HG02884 (cell line): ENCODE results near the gene SLC34A3.
"Not testable (repeated sequence)": the region's sequence is repeated elsewhere in the genome, so short reads cannot be mapped to it uniquely, and the experiment has no call there.

Experiments
- ATAC-seq: cut with Tn5 transposase; IDR thresholded peaks from one replicate; pipeline ENCODE4 v1.9.1; 2021; ENCODE audit warnings: mild to moderate bottlenecking, moderate library complexity; ENCODE audit not compliant: unreplicated experiment

The SLC34A3 gene

DNA sequence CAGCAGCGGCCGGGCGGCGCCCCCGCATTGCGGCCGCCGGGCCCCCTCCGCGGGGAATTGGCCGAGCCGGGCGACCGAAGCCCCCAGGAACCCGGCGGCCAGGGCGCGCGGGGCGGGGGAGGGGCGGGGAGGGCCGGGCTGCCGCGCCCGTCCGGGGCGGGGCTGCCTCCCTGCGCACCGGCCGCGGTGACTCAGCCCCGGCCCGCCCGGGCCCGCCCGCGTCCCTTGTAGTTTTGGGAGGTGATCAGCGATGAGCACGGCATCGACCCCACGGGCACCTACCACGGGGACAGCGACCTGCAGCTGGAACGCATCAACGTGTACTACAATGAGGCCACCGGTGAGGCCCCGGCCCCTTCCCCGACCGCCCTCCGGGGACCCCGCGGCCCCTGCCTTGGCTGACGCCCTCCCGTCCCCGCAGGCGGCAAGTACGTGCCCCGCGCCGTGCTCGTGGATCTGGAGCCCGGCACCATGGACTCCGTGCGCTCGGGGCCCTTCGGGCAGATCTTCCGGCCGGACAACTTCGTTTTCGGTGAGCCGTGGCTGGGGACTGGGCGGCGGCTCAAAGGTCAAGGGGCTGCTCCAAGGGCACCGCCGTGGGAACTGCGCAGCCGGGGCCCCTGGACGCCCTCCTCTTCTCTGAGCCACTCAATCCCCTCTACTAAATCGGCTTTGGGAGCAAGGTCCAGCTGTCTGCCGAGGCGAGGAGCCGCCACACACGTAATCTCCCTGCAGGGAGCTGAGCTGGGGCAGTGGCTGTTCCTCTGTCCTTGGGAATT, 11.0 kb downstream of the SLC34A3 start:
- ATAC-seq, result no peak

DNA sequence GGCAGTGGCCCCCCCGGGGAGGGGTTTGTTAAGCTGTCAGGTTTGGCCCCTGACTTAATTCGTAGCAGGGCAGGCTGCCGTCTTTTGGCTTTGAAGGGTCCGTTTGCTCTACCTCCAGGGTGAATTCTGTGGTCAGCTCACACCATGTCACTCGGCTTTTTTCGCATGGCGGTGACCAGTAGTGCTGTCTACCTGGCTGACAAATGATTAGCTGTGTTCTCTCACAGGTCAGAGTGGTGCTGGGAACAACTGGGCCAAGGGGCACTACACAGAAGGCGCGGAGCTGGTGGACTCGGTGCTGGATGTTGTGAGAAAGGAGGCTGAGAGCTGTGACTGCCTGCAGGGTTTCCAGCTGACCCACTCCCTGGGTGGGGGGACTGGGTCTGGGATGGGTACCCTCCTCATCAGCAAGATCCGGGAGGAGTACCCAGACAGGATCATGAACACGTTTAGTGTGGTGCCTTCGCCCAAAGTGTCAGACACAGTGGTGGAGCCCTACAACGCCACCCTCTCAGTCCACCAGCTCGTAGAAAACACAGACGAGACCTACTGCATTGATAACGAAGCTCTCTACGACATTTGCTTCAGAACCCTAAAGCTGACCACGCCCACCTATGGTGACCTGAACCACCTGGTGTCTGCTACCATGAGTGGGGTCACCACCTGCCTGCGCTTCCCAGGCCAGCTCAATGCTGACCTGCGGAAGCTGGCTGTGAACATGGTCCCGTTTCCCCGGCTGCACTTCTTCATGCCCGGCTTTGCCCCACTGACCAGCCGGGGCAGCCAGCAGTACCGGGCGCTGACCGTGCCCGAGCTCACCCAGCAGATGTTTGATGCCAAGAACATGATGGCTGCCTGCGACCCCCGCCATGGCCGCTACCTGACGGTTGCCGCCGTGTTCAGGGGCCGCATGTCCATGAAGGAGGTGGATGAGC, 11.8 kb downstream of the SLC34A3 start:
- no peak for ATAC-seq

DNA sequence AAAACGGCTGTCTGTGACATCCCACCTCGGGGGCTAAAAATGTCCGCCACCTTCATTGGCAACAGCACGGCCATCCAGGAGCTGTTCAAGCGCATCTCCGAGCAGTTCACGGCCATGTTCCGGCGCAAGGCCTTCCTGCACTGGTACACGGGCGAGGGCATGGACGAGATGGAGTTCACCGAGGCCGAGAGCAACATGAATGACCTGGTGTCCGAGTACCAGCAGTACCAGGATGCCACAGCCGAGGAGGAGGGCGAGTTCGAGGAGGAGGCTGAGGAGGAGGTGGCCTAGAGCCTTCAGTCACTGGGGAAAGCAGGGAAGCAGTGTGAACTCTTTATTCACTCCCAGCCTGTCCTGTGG, 12.5 kb downstream of the SLC34A3 start:
- ATAC-seq, result not testable (repeated sequence)

DNA sequence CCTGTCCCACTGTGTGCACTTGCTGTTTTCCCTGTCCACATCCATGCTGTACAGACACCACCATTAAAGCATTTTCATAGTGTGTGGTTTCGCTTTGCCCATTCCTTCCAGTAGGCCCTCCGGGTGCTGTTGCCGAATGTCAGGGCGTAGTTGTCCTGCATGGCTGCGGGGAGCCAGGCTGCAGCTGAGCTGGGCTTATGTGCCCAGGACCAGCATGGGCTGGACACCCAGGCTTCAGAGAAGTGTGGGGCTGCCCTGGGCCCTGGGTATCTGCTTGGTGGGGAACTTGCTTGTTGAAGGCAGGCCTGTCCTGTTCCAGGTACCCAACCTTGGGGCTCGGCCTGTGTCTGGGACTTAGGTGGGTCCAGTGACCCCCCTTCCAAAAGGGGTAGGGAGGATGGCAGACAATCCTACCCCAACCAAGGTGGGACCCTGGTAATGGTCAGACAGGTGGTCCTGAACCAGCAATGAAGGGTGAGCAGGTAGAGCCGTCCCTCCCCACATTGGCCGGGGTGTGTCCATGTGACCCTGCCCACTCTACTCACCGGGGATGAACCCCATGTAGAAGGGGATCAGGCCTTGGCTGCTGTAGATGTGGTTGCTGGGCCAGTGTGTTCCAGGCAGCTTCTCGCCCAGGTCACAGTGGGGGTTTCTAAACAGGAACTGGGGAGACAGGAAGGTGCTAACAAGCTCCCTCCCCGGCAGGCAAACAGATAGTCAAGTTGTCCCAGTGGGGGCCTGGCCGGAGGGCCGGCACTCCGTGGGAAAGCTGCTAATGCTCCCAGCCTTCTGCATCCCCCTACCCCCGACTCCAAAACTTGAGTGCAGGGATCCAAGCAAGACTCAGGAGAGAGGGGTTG, 13.2 kb downstream of the SLC34A3 start:
- ATAC-seq, result no peak

DNA sequence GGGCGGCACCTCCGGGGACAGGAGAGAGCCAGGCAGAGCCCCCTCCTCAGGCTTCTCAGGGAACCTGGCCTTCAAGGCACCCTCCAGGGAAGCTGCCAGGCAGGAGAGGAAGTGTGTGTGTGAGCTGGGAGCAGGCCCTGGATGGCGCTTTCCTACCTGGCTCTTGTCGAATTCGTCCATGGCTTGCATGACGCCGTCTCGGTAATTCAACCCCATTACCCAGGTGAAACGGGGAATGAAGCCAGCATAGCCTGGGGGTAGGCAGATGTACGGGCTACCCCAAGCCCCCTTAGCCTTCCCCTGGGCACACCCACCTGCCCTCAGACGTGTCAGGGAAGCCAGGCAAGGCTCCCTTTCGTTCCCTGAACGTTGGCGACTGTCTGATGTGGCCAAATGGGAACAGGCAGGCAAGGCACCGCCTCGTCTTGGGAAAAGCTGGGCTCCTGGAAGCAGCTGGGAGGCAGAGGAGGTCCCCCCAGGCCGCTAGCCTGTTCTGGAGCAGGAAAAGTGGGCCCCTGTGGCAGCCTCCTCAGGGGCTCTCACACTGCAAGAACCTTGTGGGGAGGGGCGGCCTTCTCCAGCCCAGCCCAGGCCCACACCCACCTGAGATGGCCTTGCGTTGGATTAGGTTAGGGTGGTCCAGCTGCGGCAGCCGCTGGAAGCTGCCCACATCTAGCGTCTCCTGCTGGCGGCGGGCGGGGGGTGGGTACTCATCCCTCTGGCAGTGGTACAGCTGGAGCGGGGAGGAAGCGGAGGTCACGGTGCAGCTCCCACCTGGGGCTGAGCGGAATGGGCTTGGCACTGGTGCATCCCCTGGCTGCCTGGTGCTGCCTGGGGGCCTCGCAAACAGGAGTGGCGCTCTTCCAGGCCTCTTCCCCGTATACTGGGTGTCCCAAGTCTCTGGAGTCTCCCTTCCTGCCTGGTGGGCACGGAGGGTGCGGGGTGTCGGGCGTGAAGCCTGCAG, 14.1 kb downstream of the SLC34A3 start:
- no peak for ATAC-seq

DNA sequence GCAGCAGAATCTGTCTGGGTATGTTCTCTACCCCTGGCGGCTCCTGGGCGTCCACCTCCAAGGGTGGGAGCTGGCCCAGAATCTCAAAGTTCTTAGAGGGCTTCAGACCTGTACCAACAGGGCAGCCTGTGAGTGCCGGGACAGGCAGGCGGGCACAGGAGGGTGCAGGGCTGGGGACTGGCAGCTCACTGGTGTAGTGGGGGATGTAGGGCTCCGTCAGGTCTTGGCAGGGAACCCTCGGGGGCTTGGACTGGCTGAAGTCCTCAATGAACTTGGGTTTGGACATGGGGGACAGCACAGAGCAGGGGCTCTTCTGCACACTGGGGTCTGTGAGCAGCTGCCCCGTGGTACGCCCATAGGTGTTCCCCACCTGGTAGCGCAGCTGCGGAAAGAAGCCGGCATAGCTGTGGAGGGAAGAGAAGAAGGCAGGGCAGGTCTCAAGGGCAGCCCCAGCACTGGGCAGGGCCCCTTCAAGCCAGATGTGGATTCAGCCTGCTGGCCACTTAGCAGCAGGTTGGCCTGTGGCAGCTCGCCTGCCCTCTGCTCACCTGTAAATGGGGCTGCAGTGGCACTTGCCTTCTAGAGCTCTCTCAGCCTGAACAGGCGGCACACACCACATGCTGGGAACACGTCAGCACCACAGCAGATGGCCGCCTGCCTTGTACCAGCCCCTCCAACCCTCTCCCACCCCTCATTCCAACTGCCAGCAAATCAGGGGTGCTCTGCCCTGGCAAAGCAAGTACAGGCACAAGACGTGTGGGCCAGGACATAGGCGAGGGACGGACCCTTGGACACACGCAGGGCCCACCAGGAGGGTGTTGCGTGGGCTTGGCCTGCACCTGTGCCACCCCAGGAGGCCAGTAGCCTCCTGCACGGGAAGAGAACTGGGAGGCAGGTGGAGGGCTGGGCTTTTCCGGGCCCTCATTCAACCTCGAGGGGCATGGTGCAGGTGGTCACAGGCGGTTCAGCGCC, 15.0 kb downstream of the SLC34A3 start:
- ATAC-seq, result no peak

DNA sequence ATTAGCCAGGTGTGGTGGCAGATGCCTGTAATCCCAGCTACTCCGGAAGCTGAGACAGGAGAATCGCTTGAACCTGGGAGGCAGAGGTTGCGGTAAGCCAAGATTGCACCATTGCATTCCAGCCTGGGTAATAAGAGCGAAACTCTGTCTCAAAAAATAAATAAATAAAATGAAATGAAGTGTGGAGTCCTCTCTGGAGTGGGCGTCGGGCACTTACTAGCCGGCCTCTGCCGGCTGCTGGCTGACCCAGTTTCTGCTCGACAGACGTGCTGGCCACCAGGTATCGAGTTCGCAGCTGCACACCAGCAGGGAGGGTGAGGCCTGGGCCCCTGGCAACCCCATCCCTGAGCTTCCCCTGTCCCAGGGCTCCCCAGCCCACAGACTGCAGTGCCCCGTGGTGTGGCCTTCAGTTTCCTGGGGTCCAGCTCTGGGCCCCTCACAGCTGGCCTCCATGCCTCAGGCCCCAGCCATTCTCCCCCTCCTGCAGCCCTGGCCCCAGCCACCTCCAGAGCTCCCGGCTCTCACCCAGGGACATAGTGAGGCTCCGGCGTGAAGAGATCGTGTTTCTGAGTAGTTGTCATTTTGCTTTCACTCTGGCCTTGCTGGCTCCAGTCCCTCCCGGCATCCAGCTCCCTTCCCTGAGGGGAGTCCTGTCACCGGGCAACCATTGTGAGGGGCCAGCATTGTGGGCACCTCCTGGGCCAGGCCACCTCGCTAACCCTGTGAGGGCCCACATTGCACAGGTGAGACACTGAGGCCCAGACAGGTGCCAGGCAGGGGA, 16.6 kb downstream of the SLC34A3 start:
- no peak for ATAC-seq

DNA sequence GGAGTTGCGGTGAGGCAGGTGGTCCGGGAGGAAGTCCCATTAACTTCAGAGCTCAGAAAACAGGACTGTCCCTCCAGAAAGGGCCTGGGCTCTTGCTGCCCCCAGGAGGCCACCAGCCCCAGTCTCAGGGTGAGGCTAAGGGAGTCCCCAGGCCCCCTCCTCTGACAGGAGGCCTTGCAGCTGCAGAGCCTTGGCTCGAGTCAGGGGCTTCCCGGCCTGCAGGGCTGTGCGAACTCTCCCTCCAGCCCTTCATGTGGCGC, 17.1 kb downstream of the SLC34A3 start:
- ATAC-seq, result no peak

DNA sequence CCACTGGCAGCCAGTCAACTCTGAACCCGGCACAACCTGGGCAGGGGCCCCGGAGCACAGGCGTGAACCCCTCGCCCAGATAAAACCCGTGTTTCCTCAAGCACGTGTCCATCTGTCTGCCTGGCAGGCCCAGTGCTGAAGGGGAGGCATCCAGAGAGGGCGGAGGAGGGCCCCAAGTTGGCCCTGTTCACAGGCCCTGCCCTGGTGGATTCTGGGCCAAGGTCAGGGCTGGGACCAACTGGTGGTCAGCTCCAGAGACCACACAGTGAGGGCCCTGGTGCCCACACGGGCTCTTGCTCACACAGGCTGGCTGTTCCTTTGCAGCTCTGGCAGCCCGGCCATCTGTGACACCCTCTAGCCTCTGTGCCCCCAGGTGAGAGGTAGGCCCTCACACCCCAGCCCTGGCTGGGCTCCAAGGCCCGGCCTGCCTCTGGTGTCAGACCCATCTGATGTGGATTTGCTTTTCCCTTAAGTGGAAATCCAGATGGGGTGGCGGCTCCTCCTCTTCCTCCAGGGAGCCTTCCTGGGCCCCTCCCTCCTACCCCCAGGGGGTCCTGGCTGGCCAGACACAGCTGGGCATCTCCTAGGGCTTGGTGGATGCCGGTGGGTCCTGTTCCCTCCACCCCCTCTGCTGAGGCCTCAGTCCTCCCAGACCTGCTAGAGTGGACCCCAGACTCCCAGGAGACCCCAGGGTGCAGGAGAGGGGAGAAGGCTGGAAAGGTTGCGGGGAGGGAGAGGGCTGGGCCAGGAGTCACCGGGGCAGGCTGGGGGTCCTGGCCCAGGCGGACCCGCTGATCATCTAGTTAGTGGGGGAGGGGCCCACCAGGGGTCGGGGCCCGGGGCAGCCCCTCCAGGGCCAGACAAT, 19.9 kb downstream of the SLC34A3 start:
- no peak for ATAC-seq

DNA sequence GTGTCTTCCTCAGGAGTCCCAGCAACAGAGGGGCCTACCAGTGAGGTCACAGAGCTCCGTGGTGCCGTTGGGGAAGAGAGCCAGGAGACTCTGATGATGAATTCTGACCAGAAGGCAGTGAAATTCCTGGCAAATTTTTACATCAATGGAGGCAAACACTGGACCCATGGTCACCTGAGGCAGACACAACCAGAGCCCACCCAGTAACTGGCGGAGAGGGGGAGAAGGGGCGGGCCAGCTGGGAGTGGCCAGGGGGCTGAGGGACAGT, 20.4 kb downstream of the SLC34A3 start, which contains the start of gene STPG3:
TSS of gene STPG3 (plus strand) at position 93 of the 268 bp plus-strand sequence. CDS start at position 94, 1 bp downstream.
- no peak for ATAC-seq

DNA sequence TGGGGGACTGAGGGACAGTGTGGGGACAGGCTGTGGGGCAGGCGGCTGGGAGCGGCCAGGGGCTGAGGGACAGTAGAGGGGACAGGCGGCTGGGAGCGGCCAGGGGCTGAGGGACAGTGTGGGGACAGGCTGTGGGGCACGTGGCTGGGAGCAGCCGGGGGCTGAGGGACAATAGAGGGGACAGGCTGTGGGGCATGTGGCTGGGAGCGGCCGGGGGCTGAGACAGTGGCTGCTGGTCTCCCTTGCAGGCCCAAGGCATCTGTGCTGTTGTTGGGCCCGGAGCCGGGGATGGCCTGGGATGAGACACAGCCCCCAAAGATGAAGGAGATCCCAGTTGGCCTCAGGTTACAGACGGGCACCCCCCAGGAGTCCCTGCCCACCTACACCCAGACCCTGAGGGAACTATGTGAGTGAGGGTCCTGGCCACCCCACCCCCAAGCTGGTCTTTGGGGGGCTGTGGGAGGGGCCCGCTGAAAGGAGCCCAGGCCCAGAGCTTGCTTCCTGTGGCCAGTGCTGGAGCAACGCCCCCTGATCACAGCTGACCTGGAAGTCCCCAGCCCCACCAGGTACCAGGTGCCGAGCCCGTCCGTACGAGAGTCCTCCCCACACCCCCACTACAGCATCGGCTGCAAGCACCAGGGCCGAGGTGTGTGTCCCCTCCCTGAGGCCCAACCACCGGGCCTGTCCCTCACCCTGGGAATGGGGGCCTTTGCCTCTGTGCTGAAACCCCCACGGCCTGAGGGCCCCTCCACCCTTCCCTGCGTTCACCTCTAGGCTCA, 21.0 kb downstream of the SLC34A3 start:
- no peak for ATAC-seq

DNA sequence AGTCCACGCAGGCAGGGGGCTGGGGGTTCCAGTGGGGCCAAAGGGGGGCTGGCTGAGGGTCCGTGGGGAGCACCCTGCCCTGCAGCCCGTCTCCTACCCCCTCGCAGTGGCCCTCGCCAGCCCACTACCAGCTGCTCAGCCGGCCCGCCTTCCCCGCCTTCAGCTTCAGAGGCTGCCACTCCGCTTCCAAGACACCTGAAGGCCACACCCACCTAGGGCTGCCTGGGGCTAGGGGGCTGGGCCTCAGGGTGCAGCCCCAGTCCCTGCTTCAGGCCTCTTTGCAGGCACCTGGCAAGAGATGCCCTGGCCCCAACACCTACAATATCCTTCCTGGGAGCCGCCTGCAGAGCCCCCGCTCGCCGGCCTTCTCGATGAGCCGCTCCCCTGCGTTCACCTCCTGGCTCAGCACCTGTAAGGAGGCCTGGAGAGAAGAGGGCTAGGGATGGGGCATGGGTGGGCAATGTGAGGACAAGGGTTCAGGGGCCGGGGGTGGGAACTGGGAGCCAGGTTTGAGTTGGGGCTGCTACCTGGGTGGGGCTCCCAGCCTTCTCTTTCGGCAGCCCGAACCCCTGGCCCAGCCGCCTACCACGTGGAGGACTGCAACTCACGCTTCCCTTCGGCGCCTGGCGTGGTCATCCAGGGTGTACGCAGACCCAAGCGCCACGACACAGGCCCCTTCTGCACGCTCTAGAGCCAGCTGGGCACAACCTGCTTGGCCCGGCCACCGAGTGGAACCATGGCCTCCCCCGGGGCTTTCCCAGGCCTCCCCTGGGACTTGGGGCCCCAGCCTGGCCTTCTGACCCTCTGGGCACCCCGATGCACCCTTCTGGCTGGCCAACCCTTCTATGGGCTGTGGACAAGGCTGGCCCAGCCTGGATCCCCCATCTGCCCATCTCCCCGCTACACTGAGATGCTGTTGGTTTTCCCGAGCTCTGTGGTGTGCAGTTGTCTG, 22.1 kb downstream of the SLC34A3 start:
- no peak for ATAC-seq

DNA sequence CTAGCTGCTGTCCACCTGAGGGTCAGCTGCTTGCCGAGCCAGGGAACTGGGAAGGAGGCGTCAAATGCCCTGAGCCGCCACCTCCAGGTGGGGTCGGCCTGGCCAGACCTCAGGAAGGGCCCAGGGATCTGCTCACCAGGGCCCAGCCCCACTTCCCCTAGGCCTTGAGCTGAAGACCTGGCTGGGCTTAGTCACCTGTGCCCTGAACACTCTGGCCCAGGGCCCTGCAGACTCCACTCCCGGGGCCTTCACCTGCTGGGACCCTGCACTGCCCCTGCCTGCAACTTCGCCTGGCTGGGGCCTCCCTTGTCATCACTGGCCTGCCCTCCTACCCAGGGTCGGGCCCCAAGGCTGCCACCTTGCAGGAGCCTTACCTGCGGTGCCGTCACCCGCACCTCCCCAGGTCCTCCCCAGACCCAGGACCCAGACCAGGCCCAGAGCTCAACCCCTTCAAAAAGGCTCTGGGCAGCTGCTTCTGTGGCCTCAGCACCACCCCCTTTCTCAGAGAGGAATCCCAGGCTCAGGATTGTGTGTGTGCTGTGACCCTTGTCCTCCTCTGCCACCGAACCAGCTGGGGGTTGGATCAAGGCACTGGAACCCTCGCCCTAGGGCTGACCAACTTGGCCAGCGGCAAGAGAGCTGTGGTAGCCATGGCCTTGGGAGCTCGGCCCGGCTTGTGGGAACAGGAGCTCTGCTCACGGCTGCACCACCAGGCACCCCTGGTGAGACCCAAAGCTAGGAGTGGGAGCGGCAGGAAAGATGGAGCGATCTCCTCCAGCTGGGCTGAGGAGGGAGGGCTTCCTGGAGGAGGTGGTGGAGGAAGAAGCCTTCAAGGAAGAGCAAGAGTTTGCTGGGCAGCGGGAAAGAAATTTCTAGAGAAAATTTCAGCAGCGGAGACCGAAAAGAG, 23.3 kb downstream of the SLC34A3 start:
- no peak for ATAC-seq

DNA sequence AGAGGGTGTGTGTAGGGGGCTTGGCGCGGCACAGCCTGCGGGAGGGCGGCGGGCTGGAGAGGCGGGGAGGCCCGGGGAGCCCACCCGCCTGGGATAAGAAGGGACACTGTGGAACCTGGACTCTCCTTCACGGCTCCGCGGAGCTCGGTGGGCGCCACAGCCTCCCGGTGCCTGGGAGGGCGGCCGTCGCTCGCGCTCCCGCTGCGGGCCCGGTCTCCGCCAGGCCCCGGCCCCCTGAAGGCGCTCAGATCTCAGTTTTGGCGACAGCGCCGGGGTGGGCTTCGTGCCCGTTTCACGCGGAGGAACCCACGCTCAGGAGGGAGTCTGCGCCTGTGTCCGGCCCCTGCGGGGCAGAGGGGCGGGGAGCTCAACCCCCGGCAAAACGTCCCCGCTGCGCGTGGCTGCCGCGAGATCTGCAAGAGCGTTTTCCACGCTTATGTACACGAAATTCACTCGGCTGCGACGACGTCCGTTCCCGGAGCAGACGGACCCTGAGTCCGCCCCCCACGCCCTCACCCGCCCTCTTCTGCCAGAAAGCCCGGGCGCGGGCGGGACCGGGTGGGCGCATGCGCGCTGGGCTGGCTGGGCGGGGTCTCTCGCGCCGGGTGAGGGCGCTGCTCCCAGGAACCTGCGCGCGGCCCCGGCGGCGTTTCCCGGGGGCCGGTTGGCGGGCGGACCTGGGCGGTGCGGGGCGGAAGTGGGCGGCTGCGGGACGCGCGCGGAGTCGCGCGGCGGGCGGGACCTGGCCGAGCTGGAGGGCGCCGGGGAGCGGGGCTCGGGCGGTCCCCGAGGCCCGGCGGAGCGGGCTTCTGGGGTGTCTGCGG, 24.1 kb downstream of the SLC34A3 start, which contains the start of gene NELFB:
TSS of gene NELFB (plus strand) at position 704 of the 824 bp plus-strand sequence.
- peak; percentile 72 for ATAC-seq
